NCI-H748 (cell line): ENCODE measurements around the gene SYT14.
"Not testable (repeated sequence)": the region's sequence is repeated elsewhere in the genome, so short reads cannot be mapped to it uniquely, and the experiment has no call there.

ENCODE experiments used
- DNase-seq: peaks from one replicate; lab custom pipeline; 2025; ENCODE audit not compliant: unreplicated experiment; lab: John Stamatoyannopoulos, UW

SYT14 gene

GRCh38 chr1:210104103-210104502, 166.1 kb downstream of the SYT14 start:
- DNase-seq, result no peak

GRCh38 chr1:210112906-210113305, 174.9 kb downstream of the SYT14 start:
- DNase-seq, result not testable (repeated sequence)

- no peak for DNase-seq
Measured at GRCh38 chr1:210117198-210117597, 179.2 kb downstream of the SYT14 start.

- no peak for DNase-seq
Measured at GRCh38 chr1:210117681-210118170, 179.7 kb downstream of the SYT14 start.

GRCh38 chr1:210123383-210123782, 185.4 kb downstream of the SYT14 start:
- DNase-seq, result no peak

GRCh38 chr1:210123924-210124589, 186.0 kb downstream of the SYT14 start:
- DNase-seq, result no peak

GRCh38 chr1:210124736-210125135, 186.7 kb downstream of the SYT14 start:
- no peak for DNase-seq

- no peak for DNase-seq
Measured at GRCh38 chr1:210125143-210125542, 187.1 kb downstream of the SYT14 start.

- no peak for DNase-seq
Measured at GRCh38 chr1:210129092-210129491, 191.1 kb downstream of the SYT14 start.

- no peak for DNase-seq
Measured at GRCh38 chr1:210129759-210130158, 191.7 kb downstream of the SYT14 start.

GRCh38 chr1:210132582-210132981, 194.6 kb downstream of the SYT14 start:
- no peak for DNase-seq

GRCh38 chr1:210143465-210144062, 205.5 kb downstream of the SYT14 start:
- DNase-seq, result peak; percentile 63

GRCh38 chr1:210144736-210145135, 206.7 kb downstream of the SYT14 start:
- DNase-seq, result no peak

GRCh38 chr1:210151052-210151672, 213.1 kb downstream of the SYT14 start:
- peak; percentile 7 for DNase-seq

- DNase-seq, result peak; percentile 4
Measured at GRCh38 chr1:210159211-210159610, 221.2 kb downstream of the SYT14 start.

- no peak for DNase-seq
Measured at GRCh38 chr1:210170220-210170619, 232.2 kb downstream of the SYT14 start.

GRCh38 chr1:210174133-210174532, 236.1 kb downstream of the SYT14 start:
- DNase-seq, result no peak

- no peak for DNase-seq
Measured at GRCh38 chr1:210185063-210185462, 247.0 kb downstream of the SYT14 start.

GRCh38 chr1:210187849-210188606, 250.0 kb downstream of the SYT14 start:
- DNase-seq, result not testable (repeated sequence)

- no peak for DNase-seq
Measured at GRCh38 chr1:210189426-210189825, 251.4 kb downstream of the SYT14 start.

GRCh38 chr1:210195635-210196160, 257.7 kb downstream of the SYT14 start:
- DNase-seq, result no peak
